Measurements from ENCODE around the gene ERICH3.
"Not testable (repeated sequence)": the region's sequence is repeated elsewhere in the genome, so short reads cannot be mapped to it uniquely, and the experiment has no call there.

ERICH3 gene

DNA sequence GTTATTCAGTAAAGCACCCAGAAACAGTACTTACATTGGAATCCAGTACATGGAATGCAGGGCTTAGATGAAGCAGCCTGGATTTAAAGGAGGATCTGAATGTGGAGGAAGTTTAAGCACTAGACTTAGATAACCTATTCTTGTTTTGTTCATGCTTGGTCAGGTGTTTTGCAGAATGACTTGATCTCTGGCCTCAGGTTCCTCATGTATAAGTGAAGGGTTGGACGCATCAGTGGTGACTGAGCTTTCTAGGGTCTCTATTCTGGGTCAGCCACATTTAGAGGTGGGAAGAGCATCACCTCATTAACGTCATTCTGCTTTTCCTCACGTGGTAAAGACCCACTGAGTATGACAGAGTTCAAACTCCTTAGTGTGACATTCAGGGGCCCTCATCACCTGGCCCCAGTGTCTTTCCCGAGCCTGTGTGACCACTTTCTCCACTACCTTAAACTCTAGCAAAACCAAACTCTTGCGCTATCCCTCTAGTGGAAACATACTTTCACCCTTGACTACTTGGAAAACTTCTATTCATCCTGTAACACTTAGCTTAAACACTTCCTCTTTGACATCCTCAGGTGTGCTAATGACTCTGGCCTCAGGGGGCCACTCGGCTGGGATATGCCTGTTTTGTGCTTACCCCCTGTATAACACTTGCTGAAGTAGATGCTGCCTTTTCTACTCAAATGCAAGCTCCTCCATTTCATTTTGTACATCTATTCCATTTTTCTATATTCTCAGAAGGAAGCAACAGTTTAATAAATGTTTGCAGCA is 871 bp upstream of the ERICH3 start:
- DNase-seq = no peak

DNA sequence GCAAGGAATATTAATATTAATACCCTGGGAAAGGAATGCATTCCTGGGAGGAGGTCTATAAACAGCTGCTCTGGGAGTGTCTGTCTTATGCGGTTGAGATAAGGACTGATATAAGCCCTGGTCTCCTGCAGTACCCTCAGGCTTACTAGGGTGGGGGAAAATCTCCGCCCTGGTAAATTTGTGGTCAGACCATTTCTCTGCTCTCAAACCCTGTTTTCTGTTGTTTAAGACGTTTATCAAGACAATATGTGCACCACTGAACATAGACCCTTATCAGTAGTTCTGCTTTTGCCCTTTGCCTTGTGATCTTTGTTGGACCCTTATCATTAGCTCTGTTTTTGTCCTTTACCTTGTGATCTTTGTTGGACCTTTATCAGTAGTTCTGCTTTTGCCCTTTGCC is 2.7 kb downstream of the ERICH3 start:
- not testable (repeated sequence) for DNase-seq

DNA sequence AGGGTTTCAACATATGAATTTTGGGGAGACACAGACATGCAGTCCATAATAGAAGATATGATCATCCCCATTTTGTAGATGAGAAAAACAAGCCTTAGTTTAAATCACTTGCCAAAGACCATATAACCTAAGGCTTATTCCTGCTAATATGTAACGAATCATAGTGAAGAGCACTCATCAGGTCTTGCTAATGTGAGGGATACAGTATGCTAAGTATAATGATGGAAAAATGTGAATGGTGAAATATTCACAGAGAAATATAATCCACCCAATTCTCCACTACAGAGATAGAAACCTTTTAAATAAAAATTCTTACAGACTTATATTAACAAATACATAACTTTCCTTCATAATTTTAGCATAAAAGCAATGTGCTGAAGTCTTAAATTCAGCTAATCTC is 18.9 kb downstream of the ERICH3 start:
- no peak for DNase-seq

DNA sequence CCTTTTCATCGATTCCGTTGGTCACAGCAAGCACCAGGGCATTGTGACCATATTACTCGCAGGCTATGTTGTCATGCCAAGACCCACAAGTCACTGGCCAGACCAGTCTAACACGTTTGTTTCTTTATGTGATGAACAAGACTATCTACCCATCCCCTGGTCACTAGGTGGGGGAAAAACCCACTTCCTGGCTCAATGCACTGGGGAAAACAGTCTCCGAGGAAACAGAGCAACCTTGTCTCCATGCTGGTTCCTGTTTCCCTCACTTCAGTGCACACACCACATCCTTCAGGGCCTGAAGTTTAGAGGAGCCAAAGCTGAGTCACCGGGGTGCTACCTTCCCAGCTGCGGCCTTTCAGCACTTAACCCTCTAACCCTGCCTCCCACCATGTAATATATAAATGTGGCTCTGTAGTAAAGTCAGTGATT is 20.9 kb downstream of the ERICH3 start:
- no peak for DNase-seq

DNA sequence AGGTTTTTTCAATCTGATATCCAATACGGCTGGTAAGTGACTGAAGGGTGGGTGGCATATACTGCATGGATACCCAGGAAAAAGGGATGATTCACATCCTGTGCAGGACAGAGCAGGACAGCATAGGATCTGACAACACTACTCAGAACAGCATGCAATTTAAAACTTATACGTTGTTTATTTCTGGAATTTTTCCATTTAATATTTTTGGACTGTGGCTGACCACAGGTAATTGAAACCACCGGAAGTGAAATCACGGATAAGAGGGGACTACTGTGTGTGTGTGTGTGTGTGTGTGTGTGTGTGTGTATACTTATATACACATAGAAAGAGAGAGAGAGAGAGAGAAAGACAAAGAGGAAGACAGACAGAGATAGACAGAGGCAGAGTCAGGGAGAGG is 23.0 kb downstream of the ERICH3 start:
- no peak for DNase-seq

DNA sequence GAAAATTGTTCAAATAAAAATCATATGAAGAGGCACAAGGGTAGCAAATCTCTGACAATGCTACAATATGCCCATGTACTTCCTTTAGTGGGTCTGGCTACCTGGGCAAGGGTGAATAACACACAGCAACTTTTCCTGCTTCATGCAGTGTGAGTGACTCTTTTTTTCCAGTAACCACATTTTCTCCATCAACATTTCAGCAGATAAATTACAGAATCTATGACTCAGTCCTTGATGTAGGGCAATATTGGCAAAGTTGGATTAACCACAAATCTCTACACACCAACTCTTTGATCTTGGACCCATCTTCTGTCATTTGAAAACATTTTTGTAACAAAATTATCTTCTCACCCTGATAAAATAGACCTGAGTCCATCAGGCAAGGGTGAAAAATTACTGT is 31.7 kb downstream of the ERICH3 start:
- DNase-seq = no peak

DNA sequence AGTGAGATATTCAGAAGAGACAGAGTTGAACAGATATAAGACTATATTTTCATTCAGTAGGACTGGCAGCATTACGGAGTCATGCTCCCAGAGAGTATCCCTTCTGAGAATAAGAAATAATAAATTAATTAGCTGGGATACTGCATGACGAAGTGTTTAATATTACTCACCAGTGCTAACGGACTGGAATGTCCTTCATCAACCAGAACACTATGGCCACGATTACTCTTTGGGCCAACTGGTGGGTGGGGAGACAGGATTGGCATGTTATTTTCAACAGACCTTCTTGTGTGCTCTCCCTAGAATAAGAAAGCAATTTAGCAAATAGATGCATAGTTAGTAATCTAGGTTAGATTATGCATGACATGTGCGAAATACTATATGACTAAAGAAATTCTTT is 32.4 kb downstream of the ERICH3 start:
- no peak for DNase-seq

DNA sequence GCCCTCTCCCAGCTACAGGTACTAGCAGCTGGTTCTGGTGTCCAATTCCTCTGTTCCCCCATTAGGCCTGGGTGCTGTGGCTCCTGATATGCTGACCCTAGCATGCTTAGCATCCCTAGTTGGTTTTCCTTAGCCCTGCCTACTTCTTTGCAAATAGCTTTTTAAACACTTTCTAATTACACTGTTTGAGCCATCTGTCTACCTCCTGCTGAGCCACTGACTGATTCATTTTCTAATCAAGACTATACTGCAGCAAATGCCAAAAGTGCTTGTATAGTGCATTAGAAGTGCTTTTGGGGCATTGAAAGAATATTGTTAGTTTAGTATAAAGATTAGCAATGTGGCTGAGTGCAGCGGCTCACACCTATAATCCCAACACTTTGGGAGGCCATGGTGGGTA is 36.3 kb downstream of the ERICH3 start:
- DNase-seq = no peak

DNA sequence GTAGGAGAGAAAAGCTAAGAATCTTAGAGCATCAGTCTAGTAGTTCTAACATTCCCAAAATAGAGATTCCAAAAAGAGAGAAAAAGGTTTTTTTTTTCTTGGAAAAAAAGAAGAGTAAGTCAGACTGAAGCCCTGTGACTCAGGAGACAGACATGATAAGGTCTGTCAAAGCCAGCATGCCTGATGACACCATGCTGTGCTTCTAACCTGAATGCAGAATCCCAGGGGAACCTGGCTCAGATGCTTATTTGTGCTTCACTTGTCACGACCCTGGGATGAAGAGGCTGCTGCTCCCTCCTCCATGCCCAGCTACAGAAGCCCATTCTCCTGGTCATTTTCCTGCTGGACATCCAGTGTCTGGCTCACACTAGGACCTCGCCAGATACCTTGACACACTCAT is 44.3 kb downstream of the ERICH3 start:
- no peak for DNase-seq

DNA sequence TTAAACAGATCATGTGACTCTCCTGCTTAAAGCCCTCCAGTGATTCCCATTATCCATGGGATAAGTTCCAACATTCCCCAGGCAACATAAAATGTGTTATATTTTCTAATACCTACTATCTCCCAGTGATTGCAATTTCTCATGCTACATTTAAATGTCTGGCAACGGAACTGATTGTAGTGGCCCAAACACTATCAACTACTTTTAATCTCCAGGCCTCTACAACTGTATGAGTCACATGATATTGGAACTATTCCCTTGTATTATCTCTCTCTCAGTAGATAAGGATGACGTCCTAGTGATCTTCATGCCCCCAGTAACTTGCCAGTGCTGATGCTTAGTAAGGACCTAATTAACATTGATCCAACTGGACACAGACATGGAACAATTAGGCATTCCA is 49.9 kb downstream of the ERICH3 start:
- DNase-seq = no peak

DNA sequence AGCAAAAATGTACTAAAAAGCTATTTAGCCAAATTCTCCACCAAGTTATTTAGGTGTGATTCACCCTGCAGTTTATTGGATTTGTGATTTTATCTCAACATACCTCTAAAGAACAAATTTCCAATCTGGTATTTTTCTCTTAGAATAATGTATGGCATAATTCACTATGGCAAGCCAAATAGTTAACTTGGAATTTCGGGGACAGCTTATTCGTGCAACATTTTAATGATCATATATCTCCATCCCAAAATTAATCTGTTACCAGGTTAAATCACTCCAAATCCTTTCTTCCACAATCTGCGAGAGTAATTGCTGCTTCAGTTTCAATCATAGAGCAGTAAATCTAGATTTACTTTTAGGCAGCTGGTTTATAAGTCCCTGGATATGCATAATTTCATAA is 53.4 kb downstream of the ERICH3 start:
- DNase-seq = no peak

DNA sequence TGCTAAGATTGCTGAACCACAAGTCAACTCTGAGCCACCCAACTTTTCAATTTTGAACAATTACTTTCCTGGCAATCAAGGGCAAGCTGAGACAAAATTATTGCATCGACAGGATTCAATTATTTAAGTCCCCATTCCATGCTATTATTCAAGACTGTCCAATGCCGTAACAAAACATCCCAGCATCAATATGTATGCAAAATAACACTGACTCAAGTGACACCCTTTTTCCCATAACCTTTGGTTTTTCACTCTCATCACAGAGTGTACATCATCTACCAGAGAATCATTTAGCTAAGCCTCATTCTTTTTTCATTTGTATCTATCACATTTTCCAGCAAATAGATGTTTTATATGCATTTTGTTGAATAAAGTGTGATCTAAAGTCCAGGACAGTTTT is 54.6 kb downstream of the ERICH3 start:
- no peak for DNase-seq

DNA sequence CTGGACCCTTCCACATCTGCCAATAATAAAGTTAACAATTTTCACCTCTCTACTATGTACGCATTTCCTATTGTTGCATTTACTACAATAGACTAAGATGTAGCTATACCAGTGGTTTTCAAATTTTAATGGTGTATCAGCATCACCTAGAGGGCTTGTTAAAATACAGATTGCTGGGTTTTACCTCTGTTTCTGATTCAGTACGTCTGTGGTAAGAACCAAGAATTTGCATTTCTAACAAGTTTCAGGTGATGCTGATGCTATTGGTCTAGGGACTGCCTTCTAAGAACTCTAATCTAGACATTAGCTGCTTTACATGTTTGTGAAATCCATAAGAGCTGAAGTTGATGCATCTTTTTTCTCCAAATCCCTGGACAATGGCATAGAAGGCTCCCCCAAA is 59.7 kb downstream of the ERICH3 start:
- DNase-seq = no peak

DNA sequence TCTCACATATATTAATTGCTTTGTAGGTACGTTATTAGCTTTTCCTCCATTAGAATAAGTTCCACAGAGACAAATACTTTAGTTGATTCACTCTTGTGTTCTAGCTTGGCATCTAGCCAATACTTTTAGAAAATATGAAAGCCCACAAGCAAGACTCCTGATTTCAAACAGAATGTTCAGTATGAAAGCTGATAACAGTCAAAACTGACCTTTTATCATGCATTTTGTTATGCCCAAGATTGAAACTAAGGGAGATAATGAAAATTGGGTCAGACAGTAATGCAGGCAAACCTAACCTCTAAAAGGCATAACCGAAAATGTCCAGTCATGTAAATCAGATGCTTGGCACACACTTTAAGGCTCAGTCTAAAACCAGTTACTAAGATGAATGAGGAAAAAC is 61.7 kb downstream of the ERICH3 start:
- DNase-seq = no peak

DNA sequence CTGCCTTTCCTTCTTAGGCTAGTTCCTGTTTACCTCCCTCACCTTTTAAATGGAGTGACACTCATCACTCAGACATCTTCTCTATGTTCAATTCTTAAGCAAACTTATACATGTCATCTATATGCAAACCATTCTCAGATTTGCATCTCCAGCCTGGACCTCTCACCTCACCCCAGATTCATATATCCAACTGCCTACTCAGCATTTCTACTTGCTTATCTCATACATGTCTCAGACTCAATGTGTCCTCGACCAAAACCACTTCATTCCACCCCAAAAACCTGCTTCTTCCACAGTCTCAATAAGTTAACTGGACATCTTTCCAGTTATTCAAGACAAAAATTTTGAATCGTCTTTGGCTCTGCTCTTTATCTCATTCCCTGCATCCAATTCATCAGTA is 62.6 kb downstream of the ERICH3 start:
- no peak for DNase-seq

DNA sequence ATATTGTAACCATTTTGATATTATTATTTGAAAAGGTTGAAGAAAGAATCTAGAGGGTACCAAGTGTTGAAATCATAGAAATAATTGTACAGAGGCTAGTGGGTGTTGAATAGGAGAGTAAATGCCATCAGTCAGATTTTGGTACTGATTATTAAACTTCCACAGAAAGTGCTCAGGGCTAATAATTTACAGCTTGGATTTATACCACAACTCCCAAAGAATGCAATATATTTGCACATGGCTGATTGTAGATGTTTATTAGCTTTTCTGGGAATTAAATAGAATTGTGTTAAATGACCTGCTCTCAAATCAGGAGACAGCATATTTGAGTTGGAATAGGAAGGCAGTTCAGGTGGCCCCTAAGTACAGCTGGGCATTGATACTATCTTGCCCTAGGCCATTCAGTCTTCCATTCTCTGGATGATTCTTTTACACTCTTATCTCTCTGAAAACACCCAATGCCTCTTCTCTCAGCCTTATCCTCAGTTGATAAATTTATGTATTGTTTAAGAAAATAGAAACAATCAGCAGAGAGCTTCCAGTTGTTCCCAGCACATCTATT is 63.7 kb downstream of the ERICH3 start:
- no peak for DNase-seq

DNA sequence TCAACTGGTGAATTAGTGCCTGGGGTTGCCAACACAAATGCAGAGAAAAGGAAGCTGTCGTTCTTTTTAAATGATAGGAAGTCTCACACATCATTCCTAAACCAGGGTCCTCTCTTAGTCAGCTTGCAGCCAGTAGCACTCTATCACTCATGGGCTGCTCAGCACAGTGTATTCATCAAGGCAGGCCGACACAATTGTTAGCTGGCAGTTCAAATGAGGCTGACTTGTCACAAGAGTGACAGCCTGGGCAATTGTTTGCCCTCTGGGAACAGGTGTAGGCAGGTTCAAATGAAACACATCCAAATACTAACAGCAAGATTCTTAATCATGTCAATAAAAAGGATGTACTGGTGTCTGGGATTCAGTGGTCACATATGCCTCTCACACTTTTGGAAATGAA is 76.9 kb downstream of the ERICH3 start:
- no peak for DNase-seq

DNA sequence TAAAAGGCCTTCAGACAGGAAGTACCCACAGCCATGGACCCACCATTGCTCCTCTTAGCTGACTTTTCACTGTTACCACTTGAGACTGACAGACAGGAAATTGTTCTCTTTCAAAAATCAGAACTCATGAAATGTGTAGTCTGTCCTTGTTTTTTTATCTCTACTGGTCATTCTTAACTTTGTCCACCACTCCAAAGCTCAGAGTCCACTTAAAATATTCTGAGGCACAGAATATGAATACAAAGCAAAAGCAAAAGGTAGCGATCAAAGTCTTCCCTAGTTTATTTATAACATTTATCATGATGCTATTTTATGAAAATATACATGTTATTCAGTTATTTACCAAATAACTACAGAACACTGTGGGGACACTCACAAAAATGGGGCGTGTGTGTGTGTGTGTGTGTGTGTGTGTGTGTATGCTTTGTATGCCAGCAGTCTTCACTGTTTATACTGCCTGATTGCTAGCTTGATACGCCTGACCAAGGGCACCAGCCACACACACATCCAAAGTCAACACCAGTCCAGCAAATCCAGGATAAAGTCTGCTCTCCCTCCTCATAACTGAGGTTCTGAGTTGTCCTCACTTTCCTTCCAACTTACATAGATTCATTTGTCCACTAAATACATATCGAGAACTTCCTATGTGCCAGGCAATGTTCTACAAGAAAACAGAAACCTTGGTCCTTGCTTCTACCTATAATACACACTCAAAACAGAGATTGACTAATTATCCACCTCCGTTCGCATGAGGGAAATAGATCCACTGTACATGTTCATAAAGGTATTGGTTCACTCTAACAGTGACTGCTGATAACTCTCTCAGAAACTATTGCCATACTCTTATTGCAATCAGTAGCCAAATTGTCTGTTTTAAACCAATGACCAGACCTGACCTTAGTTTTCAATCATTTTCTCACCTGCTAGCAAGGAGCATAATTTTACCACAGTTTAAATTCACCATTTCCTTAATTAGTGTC is 79.4 kb downstream of the ERICH3 start:
- no peak for DNase-seq

DNA sequence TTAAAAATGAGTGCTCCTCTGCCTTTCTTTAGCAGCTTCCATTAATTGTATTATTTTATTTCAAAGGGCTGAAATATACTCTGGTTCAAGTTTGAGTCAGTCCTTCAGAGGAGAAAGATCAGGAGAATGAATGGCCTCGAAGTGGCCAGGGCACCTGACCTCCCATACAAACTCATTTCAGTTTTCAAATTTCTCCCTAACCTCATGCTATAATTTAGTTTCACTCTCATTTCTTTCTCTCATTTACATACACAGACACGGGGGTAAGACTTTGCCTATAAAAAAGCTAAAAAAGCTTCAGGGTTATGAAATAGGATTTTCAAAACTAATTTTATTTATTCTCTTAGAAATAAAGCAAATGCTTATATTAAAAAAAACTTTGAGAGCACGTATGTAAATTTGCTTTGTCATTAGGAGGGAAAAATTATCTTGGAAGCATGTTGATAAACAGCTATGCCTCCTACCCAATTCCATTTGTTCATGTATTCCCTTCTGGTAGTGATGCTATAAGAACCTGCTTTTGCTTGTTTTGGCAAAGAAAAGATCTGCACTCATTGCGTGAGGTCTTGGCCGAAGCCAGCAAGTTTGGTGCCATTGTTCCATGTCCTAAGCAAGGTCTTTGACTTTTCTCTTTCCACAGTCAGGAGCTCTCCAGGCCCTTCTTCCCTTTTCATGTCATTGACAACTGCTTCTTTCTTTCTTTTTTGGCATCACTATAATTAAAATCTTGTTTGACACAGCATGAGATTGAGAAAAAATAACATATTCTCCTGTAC is 80.8 kb downstream of the ERICH3 start:
- DNase-seq = no peak

DNA sequence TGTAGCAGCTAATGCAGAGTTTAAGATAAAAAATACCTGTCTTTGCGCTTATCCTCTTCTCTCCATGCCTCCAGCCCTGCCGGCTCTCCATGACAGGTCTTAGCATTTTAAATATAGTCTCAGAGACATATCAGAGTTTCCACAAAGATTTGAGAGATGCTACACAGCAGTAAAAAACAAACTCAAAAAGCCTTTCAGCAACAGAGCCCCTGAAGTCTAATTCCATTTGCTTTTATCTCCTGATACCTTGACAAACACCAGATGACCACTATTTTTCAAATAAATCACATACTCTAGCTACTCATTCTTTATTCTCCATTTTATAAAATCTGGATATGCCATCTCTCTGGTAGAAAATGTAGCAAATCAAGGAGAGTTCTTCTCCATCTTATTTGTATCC is 81.6 kb downstream of the ERICH3 start:
- DNase-seq = no peak

DNA sequence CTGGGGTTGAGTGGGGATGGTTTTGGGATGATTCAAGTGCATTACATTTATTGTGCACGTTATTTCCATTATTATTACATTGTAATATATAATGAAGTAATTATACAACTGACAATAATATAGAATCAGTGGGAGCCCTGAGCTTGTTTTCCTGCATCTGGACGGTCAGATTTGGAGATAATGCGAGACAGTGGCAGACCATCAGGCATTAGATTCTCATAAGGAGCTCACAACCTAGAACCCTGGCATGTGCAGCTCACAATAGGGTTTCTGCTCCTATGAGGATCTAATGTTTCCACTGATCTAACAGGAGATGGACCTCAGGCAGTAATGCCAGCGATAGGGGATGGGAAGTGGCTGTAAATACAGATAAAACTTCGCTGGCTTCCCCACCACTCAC is 83.3 kb downstream of the ERICH3 start:
- DNase-seq = no peak

DNA sequence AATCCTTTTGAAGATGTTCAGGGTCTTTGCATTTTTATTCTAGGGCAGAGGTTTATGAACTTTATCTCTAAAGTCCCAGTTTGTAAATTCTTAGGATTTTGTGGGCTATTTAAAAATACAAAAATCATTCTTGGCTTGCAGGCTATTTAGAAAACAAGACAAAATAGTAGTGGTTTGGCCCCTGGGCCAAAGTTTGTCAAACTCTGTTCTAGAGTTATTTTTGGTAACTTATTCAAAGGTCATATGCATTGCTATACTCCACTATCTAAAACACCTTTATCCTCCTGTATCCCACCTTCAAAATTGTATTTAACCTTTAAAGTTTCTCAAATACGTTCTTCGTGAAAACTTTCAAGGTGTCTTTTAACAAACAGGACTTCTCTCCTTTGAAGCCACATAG is 85.7 kb downstream of the ERICH3 start:
- DNase-seq = no peak

DNA sequence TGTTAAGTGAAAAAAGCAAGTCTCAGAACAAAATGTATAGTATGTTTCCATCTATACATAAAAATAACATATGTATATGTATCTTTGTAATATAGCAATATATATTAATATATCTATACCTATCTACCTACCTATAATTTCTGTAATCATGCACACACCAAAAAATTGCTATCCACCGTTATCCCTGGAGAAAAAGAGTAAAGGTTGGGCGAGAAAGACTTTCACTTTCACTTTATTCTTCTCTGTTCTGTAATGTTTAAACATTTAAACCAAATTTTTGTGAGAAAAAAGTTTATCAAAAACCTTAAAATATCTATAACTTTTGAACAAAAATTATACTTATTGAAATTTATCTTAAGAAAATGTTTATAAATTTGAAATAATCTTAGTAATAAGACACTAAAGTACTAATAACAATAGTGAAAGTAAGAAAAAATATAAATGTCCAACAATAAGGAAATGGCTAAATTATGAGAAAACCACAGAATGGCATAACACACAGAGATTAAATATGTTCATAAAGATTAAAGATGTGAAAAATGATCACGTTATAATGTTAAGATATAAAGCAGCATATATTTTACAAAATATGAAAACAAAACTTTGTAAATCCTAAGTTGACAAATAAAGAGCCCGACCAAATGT is 87.2 kb downstream of the ERICH3 start:
- DNase-seq = no peak

Data from NCI-H1436 (cell line).